K562 (cell line): ENCODE data around the gene RBM19. TPM values are rescaled to one million over a fixed set of nuclear protein-coding genes. Genes with fewer than 3 reads are reported as not detected.
A peak's percentile ranks its signal among the peaks of the same experiment; 100 is the strongest.

Source experiments
- ATF7 ChIP-seq: fragments of 450-650 bp; IDR thresholded peaks from 2 replicates; pipeline ENCODE4 v1.7.1; 2014; ENCODE audit warnings: mild to moderate bottlenecking, moderate library complexity
- CHD2 ChIP-seq: IDR thresholded peaks from 2 replicates; pipeline ENCODE4 v1.6.1; 2011; ENCODE audit warnings: low read depth, low read length
- DIDO1 ChIP-seq: fragments of 450-650 bp; IDR thresholded peaks from 2 replicates; pipeline ENCODE4 v1.6.1; 2016; ENCODE audit warnings: low read depth, missing biosample characterization, missing genetic modification characterization
- DPF2 ChIP-seq: fragments of 450-650 bp; IDR thresholded peaks from 2 replicates; pipeline ENCODE4 v1.6.1; 2016
- HDAC2 ChIP-seq: fragments of 450-650 bp; IDR thresholded peaks from 2 replicates; pipeline ENCODE4 v1.6.1; 2016; ENCODE audit warnings: mild to moderate bottlenecking
- KLF1 ChIP-seq: fragments of 450-650 bp; IDR thresholded peaks from 2 replicates; pipeline ENCODE4 v1.6.1; 2016; ENCODE audit warnings: missing genetic modification characterization, missing compliant biosample characterization
- L3MBTL2 ChIP-seq: fragments of 450-650 bp; IDR thresholded peaks from 2 replicates; pipeline ENCODE4 v1.6.1; 2016; ENCODE audit warnings: mild to moderate bottlenecking, moderate library complexity
- MAZ ChIP-seq, 2 experiments: fragments of 450-650 bp in 1 of 2; sonication (generic) in 1 of 2; formaldehyde crosslinking; IDR thresholded peaks in 1 of 2; conservative IDR thresholded peaks in 1 of 2; 2 replicates each; pipeline versions ENCODE4 v1.4.0 to v1.5.0; 2020; ENCODE audit warnings: mild to moderate bottlenecking in 1 of 2, missing genetic modification reagents in 1 of 2
- PHF21A ChIP-seq: fragments of 450-650 bp; IDR thresholded peaks from 2 replicates; pipeline ENCODE4 v1.6.1; 2017; ENCODE audit warnings: low read depth, borderline replicate concordance
- PHF8 ChIP-seq: fragments of 200-600 bp; sonication (generic); IDR thresholded peaks from 2 replicates; pipeline ENCODE4 v1.6.1; 2012; ENCODE audit warnings: mixed run types, mild to moderate bottlenecking, inconsistent platforms, low read length, moderate library complexity, borderline replicate concordance
- TAL1 ChIP-seq: fragments of 450-650 bp; IDR thresholded peaks from 2 replicates; pipeline ENCODE4 v1.6.1; 2016; ENCODE audit warnings: mild to moderate bottlenecking
- TEAD4 ChIP-seq, 2 experiments: sonication (generic) in 1 of 2; formaldehyde crosslinking in 1 of 2; IDR thresholded peaks; 2 replicates each; pipeline versions ENCODE4 v1.6.1 to v1.8.0; 2012 to 2022; ENCODE audit warnings: borderline replicate concordance in 1 of 2, inconsistent platforms in 1 of 2, low read length in 1 of 2, mild to moderate bottlenecking in 1 of 2, missing genetic modification reagents in 1 of 2
- WHSC1 ChIP-seq: IDR thresholded peaks from one replicate; pipeline ENCODE4 v1.6.1; 2012; ENCODE audit warnings: low read length, control low read depth, inconsistent platforms
- ZC3H11A ChIP-seq: IDR thresholded peaks from 2 replicates; pipeline ENCODE4 v1.6.1; 2012; ENCODE audit warnings: low read depth, low read length, improper control_type of control experiment
- ZFX ChIP-seq: sonication (generic); formaldehyde crosslinking; IDR thresholded peaks from 2 replicates; pipeline ENCODE4 v1.8.0; 2022; ENCODE audit warnings: mild to moderate bottlenecking, missing genetic modification reagents, moderate library complexity
- ZKSCAN8 ChIP-seq: fragments of 200-800 bp; sonication (Bioruptor generic); IDR thresholded peaks from 2 replicates; pipeline ENCODE4 v1.6.1; 2016; ENCODE audit warnings: missing genetic modification characterization, missing compliant biosample characterization
- ZNF431 ChIP-seq: sonication (generic); formaldehyde crosslinking; IDR thresholded peaks from 2 replicates; pipeline ENCODE4 v1.8.0; 2022; ENCODE audit warnings: mild to moderate bottlenecking, missing genetic modification reagents
- ZNF584 ChIP-seq: fragments of 200-800 bp; sonication (Bioruptor generic); IDR thresholded peaks from 2 replicates; pipeline ENCODE4 v1.6.1; 2016; ENCODE audit warnings: low read depth, mild to moderate bottlenecking, missing genetic modification characterization, missing compliant biosample characterization
- ZNF696 ChIP-seq: fragments of 250-450 bp; sonication (Bioruptor Pico); conservative IDR thresholded peaks from 2 replicates; pipeline ENCODE4 v1.4.0; 2020; ENCODE audit warnings: mild to moderate bottlenecking, moderate library complexity
- polyA plus RNA-seq, 8 experiments: library from polyadenylated mRNA; depleted of rRNA in 4 of 8; stranded (reverse) in 5 of 8; unstranded in 3 of 8; fragments of >200 nt; fragmentation: Nextera tagmentation in 2 of 8; fragmentation: Illumina TruSeq in 1 of 8; extraction: Ambion mirVana in 2 of 8; extraction: Trizol in 1 of 8; gene quantifications; 2 replicates each; pipeline versions ENCODE4 v1.2.1 to v1.2.3, GENCODE V29; 2011 to 2014; ENCODE audit warnings: inconsistent platforms in 1 of 8, missing spikeins in 1 of 8
- total RNA-seq, 7 experiments: library from RNA; depleted of rRNA in 6 of 7; stranded (reverse); fragments of >200 nt in 6 of 7; fragmentation: Illumina TruSeq in 2 of 7; extraction: Trizol in 2 of 7; gene quantifications; 2 replicates each; pipeline versions ENCODE4 v1.2.1 to v1.2.3, GENCODE V29; 2011 to 2021; ENCODE audit warnings: low replicate concordance in 1 of 7
- TF ChIP-seq, protein P1 (sequence below): fragments of 200-800 bp; sonication (Bioruptor generic); IDR thresholded peaks from 2 replicates; pipeline ENCODE4 v1.6.1; 2017; ENCODE audit warnings: missing genetic modification characterization, missing compliant biosample characterization
- TF ChIP-seq, protein P2 (sequence below): sonication (generic); formaldehyde crosslinking; IDR thresholded peaks from 2 replicates; pipeline ENCODE4 v1.8.0; 2022; ENCODE audit warnings: missing genetic modification reagents, mild to moderate bottlenecking, moderate library complexity, borderline replicate concordance
- TF ChIP-seq, protein P3 (sequence below): fragments of 200-800 bp; sonication (Bioruptor generic); IDR thresholded peaks from 2 replicates; pipeline ENCODE4 v1.6.1; 2017; ENCODE audit warnings: missing genetic modification characterization, missing compliant biosample characterization
- TF ChIP-seq, protein P4 (sequence below), 2 experiments: fragments of 250-450 bp in 1 of 2; fragments of 450-650 bp in 1 of 2; sonication (Bioruptor Pico) in 1 of 2; IDR thresholded peaks; 2 replicates each; pipeline versions ENCODE4 v1.6.1 to v1.8.0; 2016 to 2021; ENCODE audit warnings: mild to moderate bottlenecking in 2 of 2, moderate library complexity in 2 of 2, missing compliant biosample characterization in 1 of 2, missing genetic modification characterization in 1 of 2

RBM19 gene
- total and polyA plus RNA-seq, 9 of the 15 experiments (the other 6 are each of a cell fraction or from before 2014, with no cell fraction given): 16.0 to 58.4 (median 37.9) TPM

DNA sequence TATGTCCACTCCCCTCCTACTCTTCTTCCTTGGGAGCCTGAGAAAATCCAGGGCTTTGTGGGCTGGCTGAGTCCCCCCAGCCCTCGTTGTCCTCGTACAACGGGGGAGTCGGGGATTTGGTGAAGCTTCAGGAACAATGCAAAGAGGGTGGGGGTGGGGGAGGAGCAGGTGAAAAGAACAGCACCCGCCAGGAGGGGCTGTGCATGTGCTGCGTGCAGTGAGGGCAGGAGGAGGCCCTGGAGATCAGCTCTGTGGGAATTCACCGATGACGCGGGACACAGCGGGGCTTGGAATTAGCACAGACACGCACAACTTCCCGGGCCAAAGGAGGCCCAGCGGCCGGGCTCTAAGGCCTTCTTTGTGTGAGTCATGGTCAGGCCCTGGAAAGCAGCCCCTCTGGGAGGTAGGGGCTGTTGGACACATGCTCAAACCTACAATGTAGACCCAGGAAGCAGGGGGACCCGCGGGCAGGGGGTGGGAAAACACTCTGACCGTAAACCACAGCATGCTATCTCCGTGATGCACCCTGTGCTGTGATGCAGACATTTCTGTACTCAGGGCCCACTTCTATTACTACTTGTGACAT, 32.8 kb downstream of the RBM19 start (continued):
- TF ChIP-seq, protein P1, sequence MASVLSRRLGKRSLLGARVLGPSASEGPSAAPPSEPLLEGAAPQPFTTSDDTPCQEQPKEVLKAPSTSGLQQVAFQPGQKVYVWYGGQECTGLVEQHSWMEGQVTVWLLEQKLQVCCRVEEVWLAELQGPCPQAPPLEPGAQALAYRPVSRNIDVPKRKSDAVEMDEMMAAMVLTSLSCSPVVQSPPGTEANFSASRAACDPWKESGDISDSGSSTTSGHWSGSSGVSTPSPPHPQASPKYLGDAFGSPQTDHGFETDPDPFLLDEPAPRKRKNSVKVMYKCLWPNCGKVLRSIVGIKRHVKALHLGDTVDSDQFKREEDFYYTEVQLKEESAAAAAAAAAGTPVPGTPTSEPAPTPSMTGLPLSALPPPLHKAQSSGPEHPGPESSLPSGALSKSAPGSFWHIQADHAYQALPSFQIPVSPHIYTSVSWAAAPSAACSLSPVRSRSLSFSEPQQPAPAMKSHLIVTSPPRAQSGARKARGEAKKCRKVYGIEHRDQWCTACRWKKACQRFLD (CRISPR knock-in tag): peak; percentile 83
- TF ChIP-seq, protein P2, sequence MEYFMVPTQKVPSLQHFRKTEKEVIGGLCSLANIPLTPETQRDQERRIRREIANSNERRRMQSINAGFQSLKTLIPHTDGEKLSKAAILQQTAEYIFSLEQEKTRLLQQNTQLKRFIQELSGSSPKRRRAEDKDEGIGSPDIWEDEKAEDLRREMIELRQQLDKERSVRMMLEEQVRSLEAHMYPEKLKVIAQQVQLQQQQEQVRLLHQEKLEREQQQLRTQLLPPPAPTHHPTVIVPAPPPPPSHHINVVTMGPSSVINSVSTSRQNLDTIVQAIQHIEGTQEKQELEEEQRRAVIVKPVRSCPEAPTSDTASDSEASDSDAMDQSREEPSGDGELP (CRISPR knock-in tag): peak; percentile 74; the same call in 1 of the 2 replicates
- TF ChIP-seq, protein P3, sequence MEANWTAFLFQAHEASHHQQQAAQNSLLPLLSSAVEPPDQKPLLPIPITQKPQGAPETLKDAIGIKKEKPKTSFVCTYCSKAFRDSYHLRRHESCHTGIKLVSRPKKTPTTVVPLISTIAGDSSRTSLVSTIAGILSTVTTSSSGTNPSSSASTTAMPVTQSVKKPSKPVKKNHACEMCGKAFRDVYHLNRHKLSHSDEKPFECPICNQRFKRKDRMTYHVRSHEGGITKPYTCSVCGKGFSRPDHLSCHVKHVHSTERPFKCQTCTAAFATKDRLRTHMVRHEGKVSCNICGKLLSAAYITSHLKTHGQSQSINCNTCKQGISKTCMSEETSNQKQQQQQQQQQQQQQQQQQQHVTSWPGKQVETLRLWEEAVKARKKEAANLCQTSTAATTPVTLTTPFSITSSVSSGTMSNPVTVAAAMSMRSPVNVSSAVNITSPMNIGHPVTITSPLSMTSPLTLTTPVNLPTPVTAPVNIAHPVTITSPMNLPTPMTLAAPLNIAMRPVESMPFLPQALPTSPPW: peak; percentile 74
- TF ChIP-seq DPF2: peak; percentile 81; the same call in 1 of the 2 replicates
- no peak for TF ChIP-seq HDAC2
- TF ChIP-seq PHF8: peak; percentile 22; the same call in 1 of the 2 replicates
- no peak for TF ChIP-seq KLF1 (tag)
- no peak for TF ChIP-seq ZNF584
- TF ChIP-seq TEAD4 (IDR thresholded peaks at IDR 0.05; ENCODE audit: low read length): peak; percentile 55; the same call in 1 of the 2 replicates
- TF ChIP-seq TEAD4 (CRISPR knock-in tag; IDR thresholded peaks at IDR 0.05; ENCODE audit: borderline replicate concordance): no peak
- TF ChIP-seq DIDO1 (tag): peak; percentile 36; the same call in 1 of the 2 replicates
- TF ChIP-seq TAL1: peak; percentile 26; the same call in 1 of the 2 replicates
- TF ChIP-seq L3MBTL2: peak; percentile 91
- peak; percentile 9 to 59; a peak in 1 of 4 replicates for TF ChIP-seq MAZ (CRISPR knock-in tag; conservative IDR thresholded peaks at IDR 0.05 in 1 of 2, IDR thresholded peaks at IDR 0.05 in 1 of 2)
- peak; percentile 59 for TF ChIP-seq ATF7
- TF ChIP-seq ZFX (CRISPR knock-in tag): peak; percentile 78
- no peak for TF ChIP-seq WHSC1
- TF ChIP-seq, protein P4, sequence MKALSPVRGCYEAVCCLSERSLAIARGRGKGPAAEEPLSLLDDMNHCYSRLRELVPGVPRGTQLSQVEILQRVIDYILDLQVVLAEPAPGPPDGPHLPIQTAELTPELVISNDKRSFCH (CRISPR knock-in tag; IDR thresholded peaks at IDR 0.05): no peak
- TF ChIP-seq, protein P4 (tag; IDR thresholded peaks at IDR 0.05): 0 out of 2 replicates have a peak, but pooled peaks have one; percentile 55
- TF ChIP-seq ZNF696 (CRISPR knock-in tag): no peak
- no peak for TF ChIP-seq PHF21A
- no peak for TF ChIP-seq ZC3H11A
- TF ChIP-seq ZNF431 (CRISPR knock-in tag): 0 out of 2 replicates have a peak, but pooled peaks have one; percentile 29
- peak; percentile 13; the same call in 1 of the 2 replicates for TF ChIP-seq CHD2
- peak; percentile 14; the same call in 1 of the 2 replicates for TF ChIP-seq ZKSCAN8 (CRISPR knock-in tag)
